GM18505 (cell line): Measurements from ENCODE around the gene CREB3L2.
"Not testable (repeated sequence)": the region's sequence is repeated elsewhere in the genome, so short reads cannot be mapped to it uniquely, and the experiment has no call there.

ENCODE experiments used
- ATAC-seq: cut with Tn5 transposase; IDR thresholded peaks from one replicate; pipeline ENCODE4 v1.9.1; 2021; ENCODE audit not compliant: unreplicated experiment
- POLR2A ChIP-seq: IDR thresholded peaks from 4 replicates; pipeline ENCODE4 v1.6.1; 2011; ENCODE audit warnings: borderline replicate concordance; ENCODE audit not compliant: insufficient read depth, insufficient read length; ENCODE audit errors: extremely low read depth

The CREB3L2 gene

GRCh38 chr7:137908106-137908505 is 93.8 kb downstream of the CREB3L2 start:
- no peak for ATAC-seq
- no peak for TF ChIP-seq POLR2A

- not testable (repeated sequence) for ATAC-seq
Measured at GRCh38 chr7:137906636-137907035, 95.2 kb downstream of the CREB3L2 start.

- TF ChIP-seq POLR2A: no peak
- ATAC-seq: no peak
Measured at GRCh38 chr7:137904833-137905232, 97.1 kb downstream of the CREB3L2 start.

GRCh38 chr7:137903382-137904169 is 98.3 kb downstream of the CREB3L2 start:
- ATAC-seq: peak; percentile 69
- TF ChIP-seq POLR2A: no peak

- ATAC-seq: no peak
- TF ChIP-seq POLR2A: no peak
Measured at GRCh38 chr7:137900137-137900536, 101.7 kb downstream of the CREB3L2 start.

- no peak for TF ChIP-seq POLR2A
- peak; percentile 74 for ATAC-seq
Measured at GRCh38 chr7:137898839-137899721, 102.8 kb downstream of the CREB3L2 start.

GRCh38 chr7:137895301-137896221 is 106.3 kb downstream of the CREB3L2 start:
- no peak for TF ChIP-seq POLR2A
- peak; percentile 72 for ATAC-seq

GRCh38 chr7:137893143-137893742 is 108.6 kb downstream of the CREB3L2 start:
- ATAC-seq: no peak
- TF ChIP-seq POLR2A: no peak

- no peak for TF ChIP-seq POLR2A
- no peak for ATAC-seq
Measured at GRCh38 chr7:137891016-137891655, 110.8 kb downstream of the CREB3L2 start.

GRCh38 chr7:137890449-137890921 is 111.4 kb downstream of the CREB3L2 start:
- TF ChIP-seq POLR2A: no peak
- ATAC-seq: no peak

GRCh38 chr7:137888241-137888640 is 113.6 kb downstream of the CREB3L2 start:
- no peak for ATAC-seq
- TF ChIP-seq POLR2A: no peak

- ATAC-seq: no peak
- no peak for TF ChIP-seq POLR2A
Measured at GRCh38 chr7:137886746-137887145, 115.1 kb downstream of the CREB3L2 start.

GRCh38 chr7:137886281-137886680 is 115.6 kb downstream of the CREB3L2 start:
- no peak for TF ChIP-seq POLR2A
- no peak for ATAC-seq

GRCh38 chr7:137885678-137886077 is 116.2 kb downstream of the CREB3L2 start:
- ATAC-seq: no peak
- no peak for TF ChIP-seq POLR2A
